ENCODE measurements around the gene TNS3. TPM values are rescaled to one million over a fixed set of nuclear protein-coding genes. Genes with fewer than 3 reads are reported as not detected.

Gene TNS3
- total RNA-seq, 1 experiment from 2014 or later = 9.5 TPM

DNA sequence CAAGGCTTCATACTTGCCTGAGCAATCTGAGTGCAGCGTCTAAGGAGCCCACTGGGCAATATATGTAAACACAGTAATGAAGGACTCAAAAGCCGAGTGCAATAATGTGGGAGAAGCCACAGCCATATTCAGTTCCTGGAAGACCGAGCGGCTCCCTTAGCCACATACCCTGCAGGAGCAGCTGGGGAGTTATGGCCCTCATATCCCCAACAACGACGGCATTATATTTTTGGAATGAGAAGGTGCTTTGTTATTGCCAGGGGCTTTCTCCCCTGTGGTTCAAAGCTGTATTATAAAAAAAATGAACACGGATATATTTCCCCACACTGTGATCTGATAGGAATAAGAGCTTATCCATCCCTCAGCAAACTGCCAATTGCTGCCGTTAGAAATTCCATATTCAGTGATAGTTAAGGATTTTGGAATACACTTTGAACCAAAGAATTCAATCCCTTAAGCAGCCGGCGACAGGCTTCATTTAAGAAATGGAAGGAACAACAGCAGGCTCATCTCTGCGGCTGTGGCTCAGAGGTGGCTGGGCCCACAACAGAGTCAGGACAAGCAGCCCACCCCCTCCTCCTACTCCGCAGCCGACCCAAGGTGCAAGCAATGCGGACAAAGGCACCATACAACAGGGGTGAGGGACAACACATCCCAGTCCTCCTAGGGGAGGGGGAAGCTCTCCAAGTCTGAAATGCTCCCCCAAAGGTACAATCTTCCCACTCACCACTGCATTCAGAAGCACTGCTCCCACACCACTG, 77.2 kb downstream of the TNS3 start:
- Histone ChIP-seq H2BK120ac (ENCODE audit: low read depth, low read length, poor library complexity, severe bottlenecking) (no peak overlapping the region), H2BK15ac (ENCODE audit: low read depth, low read length) (no peak overlapping the region), H3K79me2 (ENCODE audit: insufficient read depth, low read length) (no peaks in the 10 kb centered on the region), H3K27me3 (ENCODE audit: insufficient read depth, low read length) (no peaks in the 10 kb centered on the region), H3K23me2 (ENCODE audit: insufficient read length, low read depth, low read length, poor library complexity, severe bottlenecking) (peaks cover 2% of the 10 kb centered on the region), H3K79me1 (ENCODE audit: insufficient read depth, low read depth, low read length, poor library complexity, severe bottlenecking) (no peaks in the 10 kb centered on the region), H3K9ac (ENCODE audit: extremely low read depth, insufficient read length, low read length) (no peak overlapping the region), H4K91ac (ENCODE audit: insufficient read length, low read depth, low read length) (no peak overlapping the region), H3K14ac (ENCODE audit: insufficient read depth, low read length) (no peak overlapping the region; the same call in 1 of the 2 replicates), H2AK5ac (ENCODE audit: insufficient read length, low read length) (no peak overlapping the region), H3K23ac (ENCODE audit: insufficient read length, low read depth, low read length) (no peak overlapping the region), H4K5ac (ENCODE audit: insufficient read length, low read depth, low read length) (no peak overlapping the region), H4K8ac (replicated peaks; ENCODE audit: insufficient read length, low read depth, low read length) (no peak overlapping the region), H3K56ac (ENCODE audit: insufficient read length, low read depth, low read length) (no peak overlapping the region), H2AFZ (ENCODE audit: low read length) (no peak overlapping the region), H2BK5ac (ENCODE audit: insufficient read length, low read length) (no peak overlapping the region), H3K27ac (ENCODE audit: insufficient read length, low read depth, low read length) (no peak overlapping the region), H2BK20ac (ENCODE audit: low read depth, low read length, poor library complexity, severe bottlenecking) (no peak overlapping the region), H3K4me1 (ENCODE audit: insufficient read depth, low read length) (no peaks in the 10 kb centered on the region), H3K9me3 (ENCODE audit: control insufficient read depth, low read depth, low read length) (no peaks in the 10 kb centered on the region), H3K4ac (ENCODE audit: low read depth, low read length) (no peak overlapping the region), H3K18ac (ENCODE audit: insufficient read length, low read depth, low read length) (no peak overlapping the region), H3K4me2 (ENCODE audit: insufficient read depth, insufficient read length, low read length) (no peak overlapping the region), H3T11ph (ENCODE audit: low read length) (no peak overlapping the region), H4K20me1 (ENCODE audit: control insufficient read depth, insufficient read depth, insufficient read length) (no peaks in the 10 kb centered on the region), H2BK12ac (ENCODE audit: insufficient read length, low read depth, low read length) (no peak overlapping the region)
- no CpG with 5 or more reads among the region's 14 CpGs for WGBS (ENCODE audit: extremely low coverage, insufficient read length, low lambda C conversion rate)
- Mint-ChIP-seq H3K4me1 (peaks cover 5 to 13% of the 10 kb centered on the region in 2 experiments; a peak in 3 of 4 replicates), H3K27me3 (ENCODE audit: low read depth) (peaks cover 13% of the 10 kb centered on the region), H3K9me3 (no peaks in the 10 kb centered on the region), H3K4me3 (no peak overlapping the region), H3K36me3 (ENCODE audit: insufficient read depth in 1 of 3, low read depth in 3 of 3) (peaks cover 0 to 4% (median 2%) of the 10 kb centered on the region in 3 experiments; a peak in 3 of 7 replicates), H3K27ac (peak overlapping the region in 1 of 3 experiments; percentile 84; a peak in 1 of 7 replicates)
- no peak for DNase-seq
- TF ChIP-seq, protein P1, sequence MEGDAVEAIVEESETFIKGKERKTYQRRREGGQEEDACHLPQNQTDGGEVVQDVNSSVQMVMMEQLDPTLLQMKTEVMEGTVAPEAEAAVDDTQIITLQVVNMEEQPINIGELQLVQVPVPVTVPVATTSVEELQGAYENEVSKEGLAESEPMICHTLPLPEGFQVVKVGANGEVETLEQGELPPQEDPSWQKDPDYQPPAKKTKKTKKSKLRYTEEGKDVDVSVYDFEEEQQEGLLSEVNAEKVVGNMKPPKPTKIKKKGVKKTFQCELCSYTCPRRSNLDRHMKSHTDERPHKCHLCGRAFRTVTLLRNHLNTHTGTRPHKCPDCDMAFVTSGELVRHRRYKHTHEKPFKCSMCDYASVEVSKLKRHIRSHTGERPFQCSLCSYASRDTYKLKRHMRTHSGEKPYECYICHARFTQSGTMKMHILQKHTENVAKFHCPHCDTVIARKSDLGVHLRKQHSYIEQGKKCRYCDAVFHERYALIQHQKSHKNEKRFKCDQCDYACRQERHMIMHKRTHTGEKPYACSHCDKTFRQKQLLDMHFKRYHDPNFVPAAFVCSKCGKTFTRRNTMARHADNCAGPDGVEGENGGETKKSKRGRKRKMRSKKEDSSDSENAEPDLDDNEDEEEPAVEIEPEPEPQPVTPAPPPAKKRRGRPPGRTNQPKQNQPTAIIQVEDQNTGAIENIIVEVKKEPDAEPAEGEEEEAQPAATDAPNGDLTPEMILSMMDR (conservative IDR thresholded peaks at IDR 0.05) = no peak
